Measurements from ENCODE around the gene UCHL5.
"Not testable (repeated sequence)": the region's sequence is repeated elsewhere in the genome, so short reads cannot be mapped to it uniquely, and the experiment has no call there.

Gene UCHL5

DNA sequence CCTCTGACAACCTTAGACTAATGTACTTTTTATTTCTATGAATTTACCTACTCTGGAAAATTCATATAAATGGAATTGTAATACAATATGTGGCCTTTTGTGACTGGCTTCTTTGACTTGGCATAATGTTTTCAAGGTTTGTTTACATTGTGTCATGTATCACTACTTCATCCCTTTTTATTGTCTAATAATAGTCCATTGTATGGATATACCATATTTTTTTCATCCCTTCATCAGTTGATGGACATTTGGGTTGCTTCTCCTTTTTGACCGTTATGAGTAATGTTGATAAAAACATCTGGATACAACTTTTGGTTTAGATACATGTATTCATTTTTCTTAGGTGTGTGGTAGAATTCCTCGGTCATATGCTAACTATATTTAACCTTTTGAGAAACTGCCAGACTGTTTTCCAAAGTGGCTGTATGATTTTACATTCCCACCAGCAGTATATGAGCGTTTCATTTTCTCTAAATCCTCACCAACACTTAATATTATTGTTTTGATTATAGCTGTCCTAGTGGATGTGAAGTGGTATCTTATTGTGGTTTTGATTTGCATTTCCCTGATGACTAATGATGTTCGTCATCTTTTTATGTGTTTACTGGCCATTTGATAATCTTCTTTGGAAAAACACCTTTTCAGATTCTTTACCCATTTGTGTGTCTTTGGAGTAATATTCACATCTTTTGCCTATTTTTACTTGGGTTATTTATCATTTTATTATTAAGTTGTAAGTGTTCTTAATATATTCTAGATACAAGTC is 3.7 kb upstream of the UCHL5 start:
- no peak for DNase-seq

DNA sequence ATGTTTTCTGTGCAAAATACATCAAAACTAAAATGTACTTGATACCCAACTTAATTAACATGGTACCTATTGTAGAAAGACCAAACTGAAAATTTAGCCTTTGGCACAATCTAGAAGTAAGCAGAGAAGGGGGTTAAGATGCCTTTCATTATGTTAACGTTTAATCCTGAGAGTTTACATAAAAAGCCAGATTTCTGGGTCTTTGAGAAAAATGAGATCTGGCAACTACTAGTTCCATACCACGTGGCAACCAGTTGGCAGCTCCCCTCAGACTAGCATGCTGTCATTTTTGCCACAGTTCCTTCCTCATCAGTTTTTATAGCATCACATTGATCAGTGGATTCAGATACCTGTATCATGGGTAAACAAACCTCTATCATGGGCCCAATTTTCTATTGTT is 1.8 kb upstream of the UCHL5 start:
- DNase-seq = no peak

DNA sequence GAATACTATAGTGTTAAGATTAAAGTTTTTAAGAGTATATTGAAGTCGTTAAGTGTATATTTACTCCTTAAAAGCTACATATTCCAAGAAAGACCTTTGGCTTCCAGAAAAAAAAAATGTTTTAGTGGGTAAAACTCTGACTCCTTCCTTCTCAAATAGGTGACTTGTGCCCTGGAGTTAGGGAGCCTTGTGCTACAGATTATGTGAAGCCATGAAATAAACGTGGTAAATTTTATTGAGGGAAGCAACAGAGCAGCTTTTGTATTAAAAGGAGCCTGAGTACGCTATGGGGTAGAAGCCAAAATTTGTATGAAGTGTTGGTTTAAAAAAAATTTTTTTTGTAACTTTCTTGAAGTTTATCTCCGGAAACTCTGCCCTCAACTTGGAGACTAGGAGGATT is 1.2 kb upstream of the UCHL5 start:
- no peak for DNase-seq

DNA sequence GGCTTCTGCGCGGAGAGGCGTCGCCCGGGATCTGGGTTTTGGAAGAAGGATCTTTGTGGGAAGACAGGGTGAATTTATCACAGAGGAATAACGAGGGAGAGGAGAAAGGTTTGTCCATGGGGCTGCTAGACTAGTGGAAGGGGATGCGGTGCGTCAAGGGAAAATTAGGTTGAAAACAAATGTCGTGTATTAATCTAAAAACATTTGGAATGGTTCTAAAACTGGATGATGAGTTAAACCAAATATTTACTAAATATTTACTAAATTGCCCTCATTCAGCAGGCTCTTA is 899 bp upstream of the UCHL5 start:
- DNase-seq = no peak

DNA sequence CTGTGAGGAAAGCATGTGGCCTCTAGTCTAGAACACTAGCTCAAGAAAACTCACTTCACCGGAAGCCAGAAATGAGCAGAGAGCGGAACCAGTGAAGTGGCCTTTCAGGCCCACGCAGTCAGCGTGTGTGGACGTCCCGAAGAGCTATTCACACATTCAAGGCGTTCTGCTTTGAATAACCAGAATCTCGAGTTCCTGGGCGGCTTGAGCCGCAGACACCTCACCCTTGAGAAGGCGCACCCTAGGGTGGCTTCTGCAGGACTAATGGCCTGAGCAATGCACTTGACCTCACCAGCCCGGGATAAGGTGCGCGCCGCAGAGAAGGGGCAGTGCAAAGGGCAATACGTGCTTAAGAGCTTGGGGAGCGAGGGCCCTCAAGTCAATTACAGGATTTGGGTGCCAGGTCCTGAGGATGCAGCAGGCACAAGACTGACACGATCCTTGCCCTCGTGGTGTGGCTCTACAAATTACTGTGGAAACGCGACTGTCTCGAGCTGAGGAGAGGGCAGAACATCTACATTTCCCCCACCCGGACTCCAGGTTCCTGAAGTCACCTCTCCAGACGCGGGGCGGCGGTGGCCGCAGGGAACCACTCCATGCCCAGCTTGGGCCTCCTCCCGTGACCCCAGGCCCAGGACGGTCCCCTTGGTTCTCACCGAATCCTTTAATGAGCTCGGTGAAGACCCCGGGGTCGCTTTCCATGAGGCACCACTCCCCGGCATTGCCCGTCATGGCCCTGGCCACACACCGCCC is 455 bp downstream of the UCHL5 start:
- DNase-seq = no peak

GRCh38 chr1:193054169-193054675 is 4.9 kb downstream of the UCHL5 start:
- DNase-seq = no peak

DNA sequence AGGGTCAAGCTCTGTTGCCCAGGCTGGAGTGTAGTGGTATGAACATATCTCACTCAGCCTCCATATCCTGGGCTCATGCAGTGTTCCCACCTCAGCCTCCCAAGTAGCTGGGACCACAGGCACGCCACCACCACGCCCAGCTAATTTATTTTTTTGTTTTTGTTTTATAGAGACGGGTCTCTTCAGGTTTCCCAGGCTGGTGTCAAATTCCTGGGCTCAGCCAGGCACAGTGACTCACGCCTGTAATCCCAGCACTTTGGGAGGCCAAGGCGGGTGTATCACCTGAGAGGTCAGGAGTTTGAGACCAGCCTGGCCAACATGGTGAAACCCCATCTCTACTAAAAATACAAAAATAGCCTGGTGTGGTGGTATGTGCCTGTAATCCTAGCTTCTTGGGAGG is 10.2 kb downstream of the UCHL5 start:
- not testable (repeated sequence) for DNase-seq

GRCh38 chr1:193042766-193043691 is 16.1 kb downstream of the UCHL5 start:
- no peak for DNase-seq

GRCh38 chr1:193040011-193040410 is 19.1 kb downstream of the UCHL5 start:
- no peak for DNase-seq

- no peak for DNase-seq
These were observed 22.7 kb downstream of the UCHL5 start for GRCh38 chr1:193036337-193037047.

- DNase-seq = no peak
These were observed 25.6 kb downstream of the UCHL5 start for GRCh38 chr1:193033610-193034009.

GRCh38 chr1:193032643-193033427 is 26.3 kb downstream of the UCHL5 start:
- not testable (repeated sequence) for DNase-seq

DNA sequence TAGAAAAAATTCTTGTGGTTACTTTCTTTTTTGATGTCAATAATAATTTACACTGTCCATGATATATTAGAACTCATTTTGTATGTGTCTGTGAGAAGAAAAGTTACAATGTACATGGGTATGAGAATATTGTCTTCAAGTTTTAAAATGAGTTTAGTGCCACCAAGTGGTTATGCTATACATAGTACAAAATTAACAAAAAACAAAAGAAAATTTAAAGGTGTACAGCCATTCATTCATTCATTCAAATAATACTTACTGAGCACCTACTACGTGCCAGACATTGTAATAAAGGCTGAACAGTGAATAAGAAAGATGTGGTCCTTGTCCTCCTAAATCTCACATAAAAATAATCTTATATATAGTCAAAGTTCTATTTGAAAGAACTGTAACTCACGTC is 27.7 kb downstream of the UCHL5 start:
- no peak for DNase-seq

DNA sequence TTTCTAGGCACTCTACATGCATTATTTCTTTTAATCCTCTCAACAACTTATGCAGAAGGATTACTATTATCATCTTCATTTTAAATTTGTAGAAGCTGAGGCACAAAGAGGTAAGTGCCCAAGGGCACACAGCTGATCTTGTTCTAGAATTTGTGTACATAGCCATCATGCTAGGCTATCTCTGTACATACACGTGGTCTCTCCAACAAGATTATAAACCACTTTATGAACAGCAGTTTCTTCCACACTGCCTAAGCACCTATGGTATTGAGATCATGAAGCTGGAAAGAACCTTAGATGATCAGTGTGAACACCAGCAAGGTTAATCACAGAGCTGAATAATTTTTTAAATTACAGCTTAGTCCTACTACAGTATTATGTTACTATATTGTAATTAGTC is 28.9 kb downstream of the UCHL5 start:
- DNase-seq = no peak

- DNase-seq = no peak
These were observed 33.9 kb downstream of the UCHL5 start for GRCh38 chr1:193025218-193025617.

- DNase-seq = no peak
These were observed 39.6 kb downstream of the UCHL5 start for GRCh38 chr1:193019442-193020026.

DNA sequence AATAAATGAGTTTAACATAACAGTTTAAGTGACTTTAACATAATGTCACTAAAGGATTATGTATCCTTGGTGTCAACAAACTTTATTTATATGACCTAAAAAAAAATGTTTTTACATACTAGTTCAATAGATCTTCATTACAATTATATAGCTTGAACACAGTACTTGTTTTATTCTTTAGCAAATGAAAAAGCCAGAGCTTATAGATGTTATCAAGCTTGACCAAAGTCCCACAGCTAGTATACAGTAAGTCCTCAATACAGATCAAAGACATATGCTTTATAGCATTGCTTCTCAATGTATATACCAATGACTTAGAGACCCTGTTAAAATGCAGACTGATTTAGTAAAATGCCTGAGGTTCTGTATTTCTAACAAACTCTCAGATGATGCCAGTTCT is 42.4 kb downstream of the UCHL5 start:
- DNase-seq = no peak

- DNase-seq = no peak
These were observed 44.8 kb downstream of the UCHL5 start for GRCh38 chr1:193014400-193014799.

DNA sequence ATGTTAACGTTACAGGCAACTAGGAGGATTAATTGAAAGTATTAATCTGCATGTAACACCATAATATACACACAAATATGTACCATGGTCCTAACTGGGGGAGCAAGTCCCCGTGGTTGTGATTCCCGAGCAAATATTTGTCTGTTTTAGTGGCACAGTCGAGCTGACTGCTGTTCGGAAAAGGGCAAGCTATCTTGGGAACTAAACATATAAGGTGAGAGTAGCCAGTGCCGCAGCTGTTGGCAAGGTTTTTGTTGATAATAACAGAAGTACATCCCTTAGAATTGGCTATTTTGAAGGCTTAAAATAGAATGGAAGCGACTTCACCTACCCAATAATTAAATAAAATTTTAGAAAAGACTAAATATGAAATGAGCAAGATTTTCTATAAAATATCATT is 45.5 kb downstream of the UCHL5 start:
- no peak for DNase-seq

GRCh38 chr1:193013005-193013404 is 46.2 kb downstream of the UCHL5 start:
- DNase-seq = no peak

DNA sequence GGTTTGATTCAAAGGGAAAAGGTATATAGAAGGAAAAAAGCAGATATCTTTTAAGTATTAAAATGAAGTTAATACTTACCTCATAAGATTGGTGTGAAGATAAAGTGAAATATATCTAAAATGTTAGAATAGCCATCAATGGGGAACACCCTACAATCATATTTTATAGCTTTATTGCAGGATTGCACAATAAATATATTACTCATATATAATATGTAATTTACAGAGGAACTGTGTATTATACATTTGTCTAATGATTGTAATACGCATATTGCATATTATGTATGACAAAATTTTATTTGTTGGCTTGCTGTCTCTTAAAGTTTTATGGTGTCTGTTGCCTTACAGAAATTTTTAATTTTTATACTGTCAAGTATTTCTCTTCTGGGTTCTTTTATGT is 47.8 kb downstream of the UCHL5 start:
- no peak for DNase-seq

GRCh38 chr1:193009501-193009900 is 49.7 kb downstream of the UCHL5 start:
- DNase-seq = no peak
